CD4-positive, alpha-beta T cell treated with Interleukin-4 for 4 hours (primary cell): ENCODE data around the gene GTF2H4.
"Not testable (repeated sequence)": the region's sequence is repeated elsewhere in the genome, so short reads cannot be mapped to it uniquely, and the experiment has no call there.

Source experiments
- DNase-seq: peaks from one replicate; pipeline ENCODE4 v3.0.0-alpha.2; 2020

Gene GTF2H4

DNA sequence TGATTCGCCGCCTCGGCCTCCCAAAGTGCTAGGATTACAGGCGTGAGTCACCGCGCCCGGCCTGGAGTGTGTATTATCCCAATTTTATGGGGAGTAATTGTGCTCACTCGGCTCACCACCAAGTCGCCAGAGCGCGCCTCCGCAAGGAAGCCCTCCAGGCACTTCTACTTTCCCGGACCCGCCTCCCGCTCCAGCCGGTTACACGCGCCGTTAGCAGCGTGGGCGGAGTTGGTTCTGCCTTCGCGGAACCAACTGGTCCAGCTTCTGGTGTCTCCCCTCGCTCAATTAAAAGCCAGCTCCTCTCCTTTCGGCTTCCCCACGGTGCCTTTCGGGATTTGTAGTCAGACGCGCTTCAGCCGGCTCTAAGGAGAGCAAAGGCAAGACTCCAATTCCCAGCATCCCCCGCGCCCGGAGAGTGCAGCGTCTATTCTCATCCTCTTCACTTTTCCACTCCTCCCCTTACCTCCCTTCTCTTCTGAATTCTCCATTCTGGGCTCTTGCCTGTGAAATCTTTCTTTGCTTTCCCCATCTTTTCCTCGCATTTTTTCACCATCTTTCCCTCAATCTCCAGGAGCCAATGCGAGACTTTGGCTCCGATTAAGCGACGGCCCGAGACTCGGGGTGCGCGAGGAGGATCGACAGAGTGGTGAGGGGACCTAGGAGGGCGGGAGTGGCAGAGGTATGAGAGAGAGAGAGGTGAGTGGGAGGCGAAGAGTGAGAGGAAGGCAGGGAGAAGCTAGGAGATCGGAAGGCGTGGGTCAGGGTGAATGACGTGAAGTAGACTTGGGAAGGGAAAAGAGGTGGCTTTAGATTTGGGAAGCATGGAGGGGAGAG is at the start of gene GTF2H4:
Gene GTF2H4 (plus strand): TSS at position 450 of the 834 bp plus-strand sequence.
- peak; percentile 96 for DNase-seq

DNA sequence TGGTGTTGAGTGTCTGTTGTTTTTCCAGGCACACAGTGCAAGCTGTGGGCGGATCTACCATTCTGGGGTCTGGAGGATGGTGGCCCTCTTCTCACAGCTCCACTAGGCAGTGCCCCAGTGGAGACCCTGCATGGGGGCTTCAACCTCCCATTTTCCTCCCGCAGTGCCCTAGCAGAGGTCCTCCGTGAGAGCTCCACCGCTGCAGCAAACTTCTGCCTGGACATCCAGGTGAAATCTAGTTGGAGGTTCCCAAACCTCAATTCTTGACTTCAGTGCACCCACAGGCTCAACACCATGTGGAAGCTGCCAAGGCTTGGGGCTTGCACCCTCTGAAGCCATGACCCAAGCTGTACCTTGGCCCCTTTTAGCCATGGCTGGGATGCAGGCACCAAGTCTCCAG is 48.3 kb upstream of the GTF2H4 start:
- not testable (repeated sequence) for DNase-seq

DNA sequence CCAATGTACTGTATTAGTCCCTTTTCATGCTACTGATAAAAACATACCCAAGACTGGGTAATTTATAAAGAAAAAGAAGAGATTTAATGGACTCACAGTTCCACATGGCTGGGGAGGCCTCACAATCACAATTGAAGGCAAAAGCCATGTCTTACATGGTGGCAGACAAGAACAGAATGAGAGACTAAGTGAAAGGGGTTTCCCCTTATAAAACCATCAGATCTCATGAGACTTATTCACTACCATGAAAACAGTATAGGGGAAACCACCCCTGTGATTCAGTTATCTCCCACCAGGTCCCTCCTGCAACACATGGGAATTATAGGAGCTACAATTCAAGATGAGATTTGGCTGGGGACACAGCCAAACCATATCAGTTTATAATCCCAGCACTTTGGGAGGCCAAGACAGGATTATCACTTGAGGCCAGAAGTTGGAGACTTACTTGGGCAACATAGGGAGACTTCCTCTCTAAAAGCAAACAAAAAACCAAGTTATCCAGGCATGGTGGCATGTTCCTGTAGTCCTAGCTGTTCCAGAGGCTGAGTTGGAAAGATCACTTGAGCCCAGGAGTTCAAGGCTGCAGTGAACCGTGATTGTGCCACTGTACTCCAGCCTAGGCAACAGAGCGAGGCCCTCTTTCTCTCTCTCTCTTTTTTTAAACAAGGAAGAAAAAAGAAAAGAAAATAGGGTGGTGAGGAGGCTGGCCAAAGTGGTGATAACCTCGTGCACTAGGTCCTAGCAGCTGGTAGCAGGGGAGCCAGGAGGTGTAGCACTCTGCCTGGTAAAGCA is 46.6 kb upstream of the GTF2H4 start:
- no peak for DNase-seq

DNA sequence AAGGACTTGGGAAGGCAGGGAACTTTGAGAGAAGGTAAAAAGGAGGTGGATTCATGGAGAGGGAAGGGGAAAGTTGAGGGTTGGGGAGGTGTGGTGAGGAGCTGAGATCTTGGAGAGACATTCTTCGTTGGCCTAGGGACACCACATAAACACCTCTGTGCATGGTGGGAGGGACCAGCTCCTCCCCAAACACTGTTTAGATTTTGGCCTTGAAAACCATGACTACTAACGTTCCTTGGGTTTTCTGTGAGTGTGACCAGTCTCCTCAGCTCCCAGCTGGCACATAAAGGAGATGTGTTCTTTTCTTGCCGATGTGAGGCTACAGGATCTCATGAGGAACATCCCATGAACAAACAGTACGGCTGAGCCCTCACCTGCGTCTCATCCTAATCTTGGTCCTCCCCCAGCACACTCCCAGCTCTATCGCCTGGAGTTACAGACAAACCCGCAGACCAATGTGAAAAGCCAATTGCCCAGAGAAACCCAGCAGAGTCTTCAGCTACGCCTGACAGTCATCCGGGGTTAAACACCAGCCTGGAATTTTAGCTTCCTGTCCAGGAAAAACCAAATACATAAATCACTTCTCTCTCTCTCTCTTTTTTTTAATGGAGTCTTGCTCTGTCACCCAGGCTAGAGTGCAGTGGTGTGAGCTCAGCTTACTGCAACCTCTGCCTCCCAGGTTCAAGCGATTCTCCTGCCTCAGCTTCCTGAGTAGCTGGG is 45.7 kb upstream of the GTF2H4 start:
- DNase-seq: no peak

DNA sequence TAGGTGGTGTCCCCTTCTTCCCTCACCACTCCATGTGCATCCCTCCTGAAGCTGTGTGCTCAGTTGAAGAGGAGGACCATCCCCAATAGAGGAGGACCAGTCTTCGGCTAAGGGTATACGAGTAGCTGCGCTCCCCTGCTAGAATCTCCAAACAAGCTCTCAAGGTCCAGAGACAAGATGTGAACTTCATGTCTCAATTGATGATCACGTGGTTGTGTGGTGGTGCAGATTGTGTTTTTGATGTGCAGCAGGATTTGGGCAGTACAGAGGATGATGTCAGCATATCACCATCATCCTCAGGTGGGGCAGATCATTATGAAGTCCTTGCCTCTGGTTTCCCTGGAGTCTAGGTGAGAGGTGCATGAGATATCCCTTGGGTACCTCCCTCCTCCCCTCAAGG is 43.7 kb upstream of the GTF2H4 start:
- no peak for DNase-seq

DNA sequence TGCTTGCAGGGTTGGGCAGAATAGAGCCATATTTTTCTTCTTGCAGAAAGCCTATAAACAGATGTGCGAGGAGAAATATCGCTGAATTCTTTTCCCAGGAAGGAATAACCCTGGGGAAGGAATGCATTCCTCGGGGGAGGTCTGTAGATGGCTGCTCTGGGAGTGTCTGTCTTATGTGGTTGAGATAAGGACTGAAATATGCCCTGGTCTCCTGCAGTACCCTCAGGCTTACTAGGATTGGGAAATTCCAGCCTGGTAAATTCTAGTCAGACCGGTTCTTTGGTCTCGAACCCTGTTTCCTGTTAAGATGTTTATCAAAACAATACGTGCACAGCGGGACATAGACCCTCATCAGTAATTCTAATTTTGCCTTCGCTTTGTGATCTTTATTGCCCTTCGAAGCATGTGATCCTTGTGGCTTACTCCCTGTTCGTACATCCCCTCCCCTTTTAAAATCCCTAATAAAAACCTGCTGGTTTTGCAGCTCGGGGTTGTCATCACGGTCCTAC is 38.7 kb upstream of the GTF2H4 start:
- DNase-seq: not testable (repeated sequence)

DNA sequence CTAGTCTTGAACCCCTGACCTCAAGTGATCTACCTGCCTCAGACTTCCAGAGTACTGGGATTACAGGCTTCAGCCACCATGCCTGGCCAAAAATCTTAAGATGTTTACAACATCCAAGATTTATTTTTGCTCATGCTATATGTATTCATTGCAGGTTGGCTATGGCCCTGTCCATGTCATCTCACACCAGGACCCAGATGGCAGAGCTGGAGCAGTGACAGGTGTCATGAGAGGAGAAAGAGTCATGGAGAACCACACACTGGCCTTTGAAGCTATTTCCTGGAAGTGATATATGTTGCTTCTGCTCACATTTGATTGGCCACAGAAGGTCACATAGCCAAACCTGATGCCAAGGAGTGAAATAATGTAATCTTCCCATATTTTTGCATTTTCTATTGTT is 37.5 kb upstream of the GTF2H4 start:
- no peak for DNase-seq

DNA sequence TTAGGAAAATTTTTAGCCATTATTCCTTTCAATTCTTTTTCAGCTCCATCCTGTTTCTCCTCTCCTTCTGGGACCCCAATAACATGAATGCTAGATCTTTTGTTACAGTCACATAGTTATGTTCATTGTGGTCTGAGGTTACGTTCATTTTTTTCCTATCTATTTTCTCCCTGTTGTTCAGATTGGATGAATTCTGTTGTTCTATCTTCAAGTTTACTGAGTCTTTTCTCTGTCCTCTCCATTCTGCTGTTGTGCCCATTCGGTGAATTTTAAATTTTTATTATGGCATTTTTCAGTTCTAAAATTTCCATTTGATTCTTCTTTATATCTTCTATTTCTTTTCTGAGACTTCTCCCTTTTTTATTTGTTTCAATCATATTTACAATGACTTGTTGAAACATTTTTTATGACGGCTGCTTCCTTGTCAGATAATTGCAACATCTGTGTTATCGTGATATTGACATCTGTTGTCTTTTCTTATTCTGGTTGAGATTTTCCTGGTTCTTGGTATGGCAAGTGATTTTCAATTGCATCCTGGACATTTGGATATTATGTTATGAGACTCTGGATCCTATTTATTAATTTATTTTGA is 36.3 kb upstream of the GTF2H4 start:
- no peak for DNase-seq

DNA sequence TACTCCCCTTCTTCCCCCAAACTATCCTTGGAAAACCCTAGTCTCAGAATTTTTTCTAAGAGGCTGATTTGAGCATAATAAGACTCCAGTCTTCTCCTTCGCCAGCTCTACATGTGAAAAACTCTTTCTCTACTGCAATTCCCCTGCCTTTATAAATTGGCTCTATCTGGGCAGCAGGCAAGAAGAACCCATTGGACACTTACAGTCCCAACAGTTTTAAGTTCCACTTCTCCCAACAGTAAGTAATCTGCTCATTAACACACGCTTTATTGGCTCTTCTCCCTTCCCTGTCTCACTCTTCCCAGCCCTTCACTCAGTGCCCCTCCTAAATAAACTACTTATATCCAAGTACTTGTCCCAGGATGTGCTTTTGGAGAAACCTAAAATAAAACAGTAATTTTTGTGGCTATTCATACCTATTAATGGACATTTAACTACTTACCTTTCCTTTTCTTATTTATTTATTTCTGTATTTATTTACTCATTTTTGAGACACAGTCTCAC is 34.8 kb upstream of the GTF2H4 start:
- no peak for DNase-seq

DNA sequence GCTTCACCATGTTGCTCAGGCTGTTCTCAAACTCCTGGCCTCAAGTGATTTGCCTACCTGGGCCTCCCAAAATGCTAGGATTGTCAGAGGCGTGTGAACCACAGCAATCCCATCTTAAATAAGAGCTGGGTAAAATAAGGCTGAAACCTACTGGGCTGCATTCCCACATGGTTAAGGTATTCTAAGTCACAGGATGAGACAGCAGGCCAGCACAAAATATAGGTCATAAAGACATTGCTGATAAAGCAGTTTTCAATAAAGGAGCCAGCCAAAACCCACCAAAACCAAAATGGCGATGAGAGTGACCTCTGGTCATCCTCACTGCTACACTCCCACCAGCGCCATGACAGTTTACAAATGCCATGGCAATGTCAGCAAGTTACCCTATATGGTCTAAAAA is 34.2 kb upstream of the GTF2H4 start:
- not testable (repeated sequence) for DNase-seq

DNA sequence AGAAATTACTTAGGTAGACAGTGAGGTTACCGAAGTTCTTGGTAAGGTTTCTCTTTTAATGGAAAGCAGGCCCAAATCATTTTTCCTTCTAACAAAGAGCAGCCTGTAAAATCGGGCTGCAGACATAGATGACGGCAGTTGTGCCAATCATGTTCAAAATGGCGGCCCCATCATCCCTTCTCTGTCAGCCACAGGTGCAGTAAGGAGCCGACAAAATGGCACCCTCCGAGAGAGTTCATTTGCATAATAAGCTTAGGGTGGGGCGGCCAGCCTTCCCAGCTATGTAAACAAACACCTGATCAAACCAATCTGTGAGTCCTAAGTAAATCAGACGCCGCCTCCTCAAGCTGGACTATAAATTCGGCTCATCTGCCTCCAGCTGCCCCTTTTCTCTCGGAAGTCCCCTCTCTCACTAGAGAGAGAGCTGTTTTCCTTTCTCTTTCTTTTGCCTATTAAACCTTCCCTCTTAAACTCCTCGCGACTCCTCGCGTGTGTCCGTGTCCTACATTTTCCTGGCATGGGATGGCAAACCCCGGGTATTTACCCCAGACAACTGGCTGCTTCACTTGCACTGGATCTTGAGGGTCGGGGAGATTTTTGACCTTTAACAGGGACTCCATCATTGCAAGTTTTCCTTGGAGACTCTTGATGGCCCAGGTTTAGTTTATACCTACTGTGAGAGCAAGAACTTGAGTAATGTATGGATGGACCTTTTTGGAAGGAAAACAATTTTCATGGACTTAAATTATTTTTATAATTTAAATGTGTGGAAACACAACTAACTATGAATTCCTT is 32.6 kb upstream of the GTF2H4 start:
- no peak for DNase-seq

DNA sequence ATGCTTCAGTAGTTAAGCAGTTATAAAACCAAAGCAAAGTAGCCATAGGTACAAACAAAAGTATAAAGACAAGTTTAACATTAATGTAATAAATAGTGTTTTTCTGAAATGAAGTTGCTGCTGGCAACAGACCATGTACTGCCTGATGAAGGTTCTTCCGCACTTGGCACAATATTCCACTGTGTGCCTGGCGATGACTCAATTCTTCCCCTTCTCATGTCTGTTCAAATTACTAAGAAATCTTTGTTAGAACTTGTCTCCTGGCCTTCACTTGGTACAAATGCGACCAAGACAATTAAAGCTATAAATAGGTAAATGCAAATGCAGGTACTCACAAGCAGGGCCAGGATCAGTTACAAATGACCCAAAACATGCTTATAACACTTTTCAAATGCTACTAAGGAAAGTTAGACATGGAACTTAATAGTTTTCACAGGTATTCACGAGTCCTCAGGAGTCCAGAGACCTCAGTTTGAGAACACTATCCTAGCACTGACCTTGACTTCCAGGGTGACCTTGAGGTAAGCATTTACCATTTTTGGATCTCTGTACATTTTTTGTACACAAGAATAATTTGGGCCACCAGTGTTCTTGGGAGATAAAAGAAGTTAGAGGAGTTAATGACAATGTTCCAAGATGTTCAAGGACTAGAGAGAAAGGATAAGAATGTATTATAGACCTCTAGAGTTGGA is 31.8 kb upstream of the GTF2H4 start:
- DNase-seq: no peak

DNA sequence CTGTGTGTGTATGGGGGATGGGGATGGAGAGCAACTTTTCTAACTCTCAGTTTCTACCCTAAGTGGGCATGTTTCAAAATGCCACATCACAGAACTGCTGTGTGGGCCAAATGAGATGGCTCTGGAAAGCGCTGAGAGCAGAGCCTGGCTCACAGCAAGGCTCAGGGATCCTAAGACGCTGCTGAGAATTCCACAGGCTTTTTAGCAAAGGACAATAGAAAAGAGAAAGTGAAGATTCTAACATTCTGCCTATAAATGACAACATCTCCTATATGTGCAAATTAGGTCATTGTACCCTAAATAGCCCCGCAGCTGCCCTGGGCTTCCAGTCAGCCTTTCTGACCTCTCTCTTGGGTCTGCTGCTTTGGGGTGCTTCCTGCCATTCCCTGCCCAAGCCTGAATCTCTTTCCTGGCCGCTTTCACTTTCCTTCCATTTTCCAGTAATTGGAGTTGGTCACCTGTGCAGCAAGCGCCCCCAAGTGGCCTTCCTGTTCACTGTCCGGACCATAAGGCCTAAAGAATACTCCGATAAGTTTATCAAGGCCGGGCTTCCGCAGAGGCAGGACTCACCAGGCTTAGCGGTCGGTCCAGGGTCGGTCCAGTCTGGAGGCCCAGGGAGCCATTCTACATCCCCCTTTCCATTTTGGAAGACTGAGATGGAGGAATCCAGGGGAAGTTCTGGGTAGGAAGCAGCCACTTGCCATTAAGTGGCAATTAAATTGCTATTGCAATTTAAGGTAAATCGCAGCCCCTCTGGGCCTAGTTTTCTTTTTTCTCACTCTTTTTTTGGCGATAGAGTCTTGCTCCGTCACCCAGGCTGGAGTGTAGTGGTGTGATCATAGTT is 30.4 kb upstream of the GTF2H4 start:
- DNase-seq: peak; percentile 75

DNA sequence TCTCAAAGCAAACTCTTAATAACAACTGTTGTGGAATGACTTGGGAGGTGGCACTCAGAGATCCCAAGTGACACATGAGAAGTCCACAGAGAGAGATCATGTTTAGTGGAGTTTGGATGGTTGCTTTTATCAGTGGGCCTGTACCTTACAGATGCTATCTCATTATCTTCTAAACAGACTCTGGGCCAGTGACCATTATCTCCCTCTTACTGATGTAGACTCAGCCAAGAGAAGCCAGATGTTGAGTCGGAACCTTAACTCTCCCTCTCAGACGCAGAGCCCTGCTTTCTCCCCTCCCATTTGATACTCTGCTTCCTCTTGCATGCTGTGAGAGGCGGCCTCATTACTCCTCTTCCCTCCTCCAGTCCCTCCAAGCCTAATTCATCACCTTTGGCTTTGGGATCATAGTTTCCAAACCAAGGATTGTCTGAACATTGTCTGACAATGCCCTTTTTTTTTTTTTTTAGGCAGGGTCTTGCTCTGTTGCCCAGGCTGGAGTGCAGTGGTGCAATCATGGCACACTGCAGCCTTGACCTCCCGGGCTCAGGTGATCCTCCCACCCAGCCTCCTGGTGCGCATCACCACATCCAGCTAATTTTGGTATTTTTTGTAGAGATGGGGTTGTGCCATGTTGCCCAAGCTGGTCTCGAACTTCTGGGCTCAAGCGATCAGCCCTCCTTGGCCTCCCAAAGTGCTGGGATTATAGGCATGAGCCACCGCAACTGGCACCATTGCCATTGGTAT is 28.2 kb upstream of the GTF2H4 start:
- DNase-seq: no peak

DNA sequence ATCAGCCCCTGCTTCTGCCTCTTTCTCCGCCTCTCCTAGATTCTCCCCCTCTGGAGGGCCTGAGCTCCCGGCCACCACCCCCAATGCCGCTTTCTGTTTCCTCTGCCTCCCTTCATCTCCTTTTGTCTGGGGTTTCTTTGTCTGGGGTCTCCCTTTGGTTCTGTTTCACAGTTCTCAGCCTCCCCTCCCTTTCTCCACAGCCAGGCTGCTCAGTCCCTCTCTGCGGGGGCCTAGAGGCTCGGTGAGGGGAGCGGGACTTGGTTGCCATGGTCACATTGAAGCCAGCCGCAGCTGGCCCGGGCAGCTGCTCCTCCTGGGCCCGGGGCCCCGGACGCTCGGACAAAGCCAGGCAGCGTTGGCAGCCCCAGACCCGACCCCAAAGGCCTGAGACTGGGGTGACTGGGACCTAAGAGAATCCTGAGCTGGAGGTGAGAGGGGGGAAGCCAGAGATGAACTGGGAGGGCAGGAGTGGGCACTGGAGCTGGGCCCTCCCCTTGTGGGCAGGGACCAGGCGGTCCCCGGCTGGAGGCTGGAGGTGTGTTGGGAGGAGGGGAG is 27.2 kb upstream of the GTF2H4 start:
- DNase-seq: no peak

DNA sequence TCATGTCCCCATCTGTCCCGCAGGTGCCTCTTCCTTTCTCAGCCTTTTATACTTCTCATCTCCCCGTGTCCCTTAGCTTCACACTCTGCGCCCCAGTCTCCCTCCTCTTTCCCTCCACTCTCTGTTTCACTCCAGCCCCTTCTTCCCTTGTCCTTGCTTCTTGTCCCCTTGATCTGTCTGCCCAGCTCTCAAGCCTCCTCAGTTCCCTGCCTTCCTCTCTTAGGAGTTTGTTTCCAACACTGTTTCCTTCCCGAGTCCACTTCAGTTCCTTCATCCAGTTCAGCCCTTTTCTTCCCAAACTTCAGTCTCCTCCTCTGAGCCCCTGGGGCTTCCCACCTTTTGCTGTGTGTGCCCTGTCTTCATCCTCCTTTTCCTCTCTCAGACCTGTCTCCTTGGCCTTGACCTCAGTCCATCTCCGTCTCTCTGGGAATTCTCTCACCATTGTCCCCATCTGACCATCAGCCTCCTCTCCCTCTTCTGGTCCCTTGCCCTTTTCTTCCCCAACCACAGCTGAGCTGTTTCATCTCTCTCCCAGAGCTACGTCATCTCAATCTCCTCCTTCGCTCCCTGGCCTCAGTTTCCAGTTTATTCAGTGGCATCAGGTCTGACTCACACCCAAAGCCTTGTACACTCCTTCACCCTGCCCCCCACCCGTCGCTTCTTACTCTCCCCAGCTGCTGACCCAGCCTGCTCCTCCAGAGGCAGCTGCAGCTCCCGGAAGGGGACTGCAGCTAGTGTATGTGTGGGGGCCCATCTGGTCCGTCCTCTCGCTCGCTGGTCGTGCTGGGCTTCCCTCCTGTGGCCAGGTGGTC is 26.4 kb upstream of the GTF2H4 start:
- DNase-seq: no peak

DNA sequence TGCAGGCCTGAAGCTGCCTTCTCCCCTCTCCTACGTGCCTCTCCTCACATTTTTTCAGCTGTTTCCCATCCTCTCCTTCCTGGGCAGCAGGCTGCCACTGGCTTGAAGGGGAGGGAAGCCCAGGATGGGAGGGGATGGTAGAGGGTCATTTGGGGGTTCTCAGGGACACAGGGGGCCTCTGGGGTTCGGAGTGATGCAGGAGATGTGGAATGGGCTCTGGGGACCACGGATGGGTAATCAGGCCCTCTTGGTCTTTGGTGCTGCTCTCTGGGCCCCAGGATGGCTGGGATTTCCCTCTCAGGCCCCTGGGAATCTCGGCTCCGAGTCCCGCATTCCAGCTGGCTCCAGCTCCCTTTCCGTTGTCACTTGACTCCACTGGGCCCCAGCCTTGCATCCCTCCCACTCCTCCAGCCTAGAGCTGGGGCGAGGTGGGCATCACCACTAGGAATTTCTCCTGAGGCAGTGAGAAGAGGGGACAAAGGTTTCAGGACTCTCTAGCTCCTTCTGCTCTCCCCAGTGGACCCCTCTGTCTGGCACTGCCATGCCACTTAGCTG is 25.7 kb upstream of the GTF2H4 start:
- DNase-seq: no peak
